Astrocyte (in vitro differentiated cells and primary cell): ENCODE data around the gene KRT36. TPM values are rescaled to one million over a fixed set of nuclear protein-coding genes. Genes with fewer than 3 reads are reported as not detected.

Experiments used
- DNase-seq: peaks from one replicate; pipeline ENCODE4 v3.0.0-alpha.2; 2010; ENCODE audit warnings: low read depth
- FAIRE-seq: peaks from 2 replicates; lab custom pipeline; 2011; peaks lifted over from hg19 to GRCh38; lab: Jason Lieb, UNC
- H2AFZ ChIP-seq: 2 replicates; pipeline ENCODE4 v1.6.0; 2012; ENCODE audit warnings: low read depth, low read length, inconsistent platforms
- H3K27ac ChIP-seq: 2 replicates; pipeline ENCODE4 v1.5.1; 2011; ENCODE audit warnings: low read depth, low read length, inconsistent platforms
- H3K27me3 ChIP-seq: 2 replicates; pipeline ENCODE4 v1.6.0; 2011; ENCODE audit warnings: low read length, inconsistent platforms; ENCODE audit not compliant: insufficient read depth
- H3K36me3 ChIP-seq: 2 replicates; pipeline ENCODE4 v1.5.1; 2011; ENCODE audit warnings: low read length, inconsistent platforms; ENCODE audit not compliant: insufficient read depth
- H3K4me1 ChIP-seq: 2 replicates; pipeline ENCODE4 v1.5.1; 2011; ENCODE audit warnings: low read length, inconsistent platforms; ENCODE audit not compliant: insufficient read depth
- H3K4me2 ChIP-seq: 2 replicates; pipeline ENCODE4 v1.6.0; 2012; ENCODE audit warnings: low read length, inconsistent platforms
- H3K4me3 ChIP-seq: 2 replicates; pipeline ENCODE4 v1.5.1; 2011; ENCODE audit warnings: low read depth, mild to moderate bottlenecking, low read length, inconsistent platforms; ENCODE audit not compliant: insufficient read depth
- H3K79me2 ChIP-seq: 2 replicates; pipeline ENCODE4 v1.6.0; 2012; ENCODE audit warnings: mild to moderate bottlenecking, low read length, inconsistent platforms; ENCODE audit not compliant: insufficient read depth
- H3K9ac ChIP-seq: 2 replicates; pipeline ENCODE4 v1.6.0; 2012; ENCODE audit warnings: mild to moderate bottlenecking, low read length, inconsistent platforms
- H3K9me3 ChIP-seq: 2 replicates; pipeline ENCODE4 v1.5.1; 2012; ENCODE audit warnings: low read depth, mild to moderate bottlenecking, low read length, inconsistent platforms; ENCODE audit not compliant: insufficient read depth
- H4K20me1 ChIP-seq: 2 replicates; pipeline ENCODE4 v1.6.0; 2012; ENCODE audit warnings: low read length, inconsistent platforms; ENCODE audit not compliant: insufficient read depth
- H3K27ac Mint-ChIP-seq: one replicate; pipeline ENCODE4 v1.8.0; 2021; ENCODE audit warnings: mild to moderate bottlenecking, mixed read lengths; ENCODE audit not compliant: unreplicated experiment
- H3K27me3 Mint-ChIP-seq: one replicate; pipeline ENCODE4 v1.8.0; 2021; ENCODE audit warnings: low read depth, mixed read lengths; ENCODE audit not compliant: unreplicated experiment
- H3K36me3 Mint-ChIP-seq: one replicate; pipeline ENCODE4 v1.8.0; 2021; ENCODE audit warnings: low read depth, mixed read lengths; ENCODE audit not compliant: unreplicated experiment
- H3K4me1 Mint-ChIP-seq: one replicate; pipeline ENCODE4 v1.8.0; 2021; ENCODE audit warnings: low read depth, mixed read lengths; ENCODE audit not compliant: unreplicated experiment
- H3K4me3 Mint-ChIP-seq: one replicate; pipeline ENCODE4 v1.8.0; 2021; ENCODE audit warnings: mild to moderate bottlenecking, moderate library complexity, mixed read lengths; ENCODE audit not compliant: unreplicated experiment
- H3K9me3 Mint-ChIP-seq: one replicate; pipeline ENCODE4 v1.8.0; 2021; ENCODE audit warnings: mild to moderate bottlenecking, mixed read lengths; ENCODE audit not compliant: unreplicated experiment
- CTCF ChIP-seq: IDR thresholded peaks from 2 replicates; pipeline ENCODE4 v1.5.1; 2011; ENCODE audit warnings: low read depth, mild to moderate bottlenecking, inconsistent platforms, low read length, moderate library complexity; ENCODE audit not compliant: insufficient read depth
- EZH2 ChIP-seq: IDR thresholded peaks from 2 replicates; pipeline ENCODE4 v1.6.1; 2012; ENCODE audit warnings: mild to moderate bottlenecking, low read length, inconsistent platforms; ENCODE audit not compliant: insufficient read depth
- total RNA-seq: library from RNA; stranded (reverse); gene quantifications from 2 replicates; pipeline ENCODE4 v1.2.1, GENCODE V29; 2021

The KRT36 gene
- total RNA-seq, 1 donor from 2014 or later: not detected

GRCh38 chr17:41480581-41480980 is 9.1 kb downstream of the KRT36 start:
- no peak overlapping the region for H3K4me2 ChIP-seq
- no peaks in the 10 kb centered on the region for H3K79me2 ChIP-seq
- peaks cover 4% of the 10 kb centered on the region for H3K9me3 Mint-ChIP-seq
- TF ChIP-seq CTCF: no peak
- TF ChIP-seq EZH2: no peak
- no peak overlapping the region for H3K9ac ChIP-seq
- H3K4me1 ChIP-seq: no peaks in the 10 kb centered on the region
- no peak for FAIRE-seq
- no peaks in the 10 kb centered on the region for H3K36me3 Mint-ChIP-seq
- H3K4me3 Mint-ChIP-seq: no peak overlapping the region
- no peaks in the 10 kb centered on the region for H3K9me3 ChIP-seq
- no peak overlapping the region for H3K27ac Mint-ChIP-seq
- H3K27me3 ChIP-seq: no peaks in the 10 kb centered on the region
- DNase-seq: no peak
- H3K27me3 Mint-ChIP-seq: peaks cover 48% of the 10 kb centered on the region
- H3K4me1 Mint-ChIP-seq: no peaks in the 10 kb centered on the region
- H2AFZ ChIP-seq: no peak overlapping the region
- no peaks in the 10 kb centered on the region for H4K20me1 ChIP-seq
- H3K36me3 ChIP-seq: no peaks in the 10 kb centered on the region
- H3K27ac ChIP-seq: no peak overlapping the region
- H3K4me3 ChIP-seq: no peak overlapping the region

DNA sequence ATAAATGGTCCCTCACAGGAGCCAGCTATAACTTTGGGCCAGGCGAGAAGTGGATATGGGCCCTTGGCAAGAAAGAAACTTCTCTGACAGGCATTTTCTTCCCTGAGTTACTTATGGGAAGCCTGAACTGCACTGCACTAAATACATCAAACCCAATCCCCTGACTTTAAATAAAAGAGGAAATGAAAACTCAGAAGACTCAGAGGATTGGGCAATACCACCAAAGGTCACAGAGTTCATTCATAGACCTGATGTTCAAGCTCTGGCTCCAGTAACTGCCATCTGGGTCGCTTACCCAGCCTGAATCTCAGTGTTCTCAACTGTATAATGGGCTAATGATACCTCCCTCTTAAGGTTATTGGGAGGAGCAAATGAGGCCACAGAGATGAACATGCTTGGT is 9.6 kb downstream of the KRT36 start:
- Mint-ChIP-seq H3K27ac (peak overlapping the region; percentile 47), H3K4me1 (no peaks in the 10 kb centered on the region), H3K9me3 (peaks cover 4% of the 10 kb centered on the region), H3K4me3 (no peak overlapping the region), H3K27me3 (peaks cover 50% of the 10 kb centered on the region), H3K36me3 (no peaks in the 10 kb centered on the region)
- Histone ChIP-seq H3K9me3 (no peaks in the 10 kb centered on the region), H3K27me3 (no peaks in the 10 kb centered on the region), H4K20me1 (no peaks in the 10 kb centered on the region), H3K4me3 (no peak overlapping the region), H3K4me2 (no peak overlapping the region), H3K36me3 (no peaks in the 10 kb centered on the region), H3K27ac (no peak overlapping the region), H3K4me1 (no peaks in the 10 kb centered on the region), H3K79me2 (no peaks in the 10 kb centered on the region), H2AFZ (no peak overlapping the region), H3K9ac (no peak overlapping the region)
- no peak for DNase-seq
- FAIRE-seq: no peak
- TF ChIP-seq CTCF: no peak
- no peak for TF ChIP-seq EZH2

GRCh38 chr17:41478237-41478636 is 11.5 kb downstream of the KRT36 start:
- no peaks in the 10 kb centered on the region for H3K36me3 ChIP-seq
- Mint-ChIP-seq H3K27me3 (peaks cover 43% of the 10 kb centered on the region), H3K36me3 (no peaks in the 10 kb centered on the region), H3K27ac (no peak overlapping the region), H3K4me1 (no peaks in the 10 kb centered on the region), H3K9me3 (peaks cover 5% of the 10 kb centered on the region), H3K4me3 (no peak overlapping the region)
- TF ChIP-seq EZH2 (no peak), CTCF (no peak)
- no peak for DNase-seq
- no peak overlapping the region for H2AFZ ChIP-seq
- no peak overlapping the region for H3K4me3 ChIP-seq
- no peaks in the 10 kb centered on the region for H3K79me2 ChIP-seq
- H3K4me2 ChIP-seq: no peak overlapping the region
- H3K4me1 ChIP-seq: no peaks in the 10 kb centered on the region
- H3K27ac ChIP-seq: no peak overlapping the region
- H3K9ac ChIP-seq: no peak overlapping the region
- no peaks in the 10 kb centered on the region for H4K20me1 ChIP-seq
- H3K27me3 ChIP-seq: no peaks in the 10 kb centered on the region
- FAIRE-seq: no peak
- H3K9me3 ChIP-seq: no peaks in the 10 kb centered on the region
